Astrocyte (in vitro differentiated cells and primary cell): Measurements from ENCODE around the gene SULT2A1.

Experiments
- CTCF ChIP-seq: IDR thresholded peaks from 2 replicates; pipeline ENCODE4 v1.5.1; 2011; ENCODE audit warnings: low read depth, mild to moderate bottlenecking, inconsistent platforms, low read length, moderate library complexity; ENCODE audit not compliant: insufficient read depth
- EZH2 ChIP-seq: IDR thresholded peaks from 2 replicates; pipeline ENCODE4 v1.6.1; 2012; ENCODE audit warnings: mild to moderate bottlenecking, low read length, inconsistent platforms; ENCODE audit not compliant: insufficient read depth

GRCh38 chr19:47832723-47833122, 53.4 kb downstream of the SULT2A1 start:
- TF ChIP-seq CTCF (no peak), EZH2 (no peak)
